Tibial artery (tissue), 4 donors: Measurements from ENCODE around the gene ATPAF2.

Experiments used
- DNase-seq, 2 donors: peaks; one replicate each; pipeline ENCODE4 v3.0.0-alpha.2; 2019
- H3K27ac ChIP-seq, 2 donors: fragments of 200-600 bp; sonication (generic) in 1 of 2; 1 replicate in 1 of 2; 2 replicates in 1 of 2; pipeline ENCODE4 v1.5.1; 2018 to 2019; ENCODE audit warnings: mild to moderate bottlenecking in 1 of 2
- H3K27me3 ChIP-seq, 2 donors: fragments of 200-600 bp; sonication (generic) in 1 of 2; one replicate each; pipeline versions ENCODE4 v1.5.1 to v1.6.0; 2016 to 2019
- H3K36me3 ChIP-seq, 3 donors: fragments of 200-600 bp; sonication (generic) in 2 of 3; one replicate each; pipeline ENCODE4 v1.5.1; 2016 to 2019; ENCODE audit warnings: mild to moderate bottlenecking in 2 of 3
- H3K4me1 ChIP-seq, 4 donors: fragments of 200-600 bp; sonication (generic) in 2 of 4; 1 replicate in 3 of 4; 2 replicates in 1 of 4; pipeline ENCODE4 v1.5.1; 2016 to 2019
- H3K4me3 ChIP-seq, 2 donors: fragments of 200-600 bp; sonication (generic) in 1 of 2; 1 replicate in 1 of 2; 2 replicates in 1 of 2; pipeline ENCODE4 v1.5.1; 2018 to 2019; ENCODE audit warnings: mild to moderate bottlenecking in 2 of 2
- H3K9me3 ChIP-seq, 3 donors: fragments of 200-600 bp; sonication (generic) in 1 of 3; one replicate each; pipeline ENCODE4 v1.5.1; 2016 to 2019
- CTCF ChIP-seq, 2 experiments: fragments of 200-600 bp in 1 of 2; fragments of 450-650 bp in 1 of 2; IDR thresholded peaks; one replicate each; pipeline ENCODE4 v1.5.1; 2017 to 2019; ENCODE audit warnings: antibody characterized with exemption in 2 of 2, mild to moderate bottlenecking in 1 of 2, moderate library complexity in 1 of 2
- intact Hi-C: fragments of 100-400 bp; cut with DNase I; formaldehyde crosslinking; loops from one replicate; pipeline ENCODE4 v1.15.0; 2023; ENCODE audit warnings: low total_unique reads

The ATPAF2 gene

GRCh38 chr17:18038861-18039534 lies at the start of gene ATPAF2, which contains the start of gene GID4:
Gene ATPAF2 (minus strand): TSS chr17:18039168. CDS start chr17:18039013, 155 bp downstream.
Gene GID4 (plus strand): TSS chr17:18039408. CDS start chr17:18039465, 57 bp downstream.
- no peaks in the 10 kb centered on the region for H3K27me3 ChIP-seq
- no peaks in the 10 kb centered on the region for H3K9me3 ChIP-seq
- H3K27ac ChIP-seq: peak within 1 kb of the TSS; percentile 73 to 92
- H3K4me3 ChIP-seq: peak within 1 kb of the TSS; percentile 85 to 97
- no peaks in the 10 kb centered on the region for H3K36me3 ChIP-seq
- intact Hi-C loops: loop anchor here (5.0 kb wide), 1 partner anchor 357 kb away; the partner anchor contains the start of gene RAI1
- H3K4me1 ChIP-seq: peaks cover 0 to 41% (median 31%) of the 10 kb centered on the region in 4 donors
- TF ChIP-seq CTCF (IDR thresholded peaks at IDR 0.05): no peak
- DNase-seq: peak; percentile 100

- no peaks in the 10 kb centered on the region for H3K27me3 ChIP-seq
- peaks cover 0 to 20% (median 18%) of the 10 kb centered on the region in 4 donors for H3K4me1 ChIP-seq
- intact Hi-C loops: loop anchor here (5.0 kb wide), 1 partner anchor 306 kb away; no protein-coding TSS in a partner anchor
- peak within 1 kb of the TSS; percentile 69 to 83 for H3K4me3 ChIP-seq
- H3K27ac ChIP-seq: peak within 1 kb of the TSS; percentile 81 to 83
- no peaks in the 10 kb centered on the region for H3K9me3 ChIP-seq
- peak; percentile 94 for DNase-seq
- no peak for TF ChIP-seq CTCF (IDR thresholded peaks at IDR 0.05)
- H3K36me3 ChIP-seq: no peaks in the 10 kb centered on the region
These were observed 48.9 kb upstream of the ATPAF2 start, which contains the start of gene DRG2 for GRCh38 chr17:18087610-18088491. Gene DRG2 (plus strand): TSS chr17:18087948. CDS start chr17:18088024, 76 bp downstream.

- intact Hi-C loops: no loop called here
- Histone ChIP-seq H3K9me3 (no peaks in the 10 kb centered on the region), H3K4me3 (no peak overlapping the region), H3K4me1 (peaks cover 0 to 16% (median 14%) of the 10 kb centered on the region in 4 donors), H3K27me3 (peaks cover 0 to under 1% of the 10 kb centered on the region in 2 donors), H3K36me3 (no peaks in the 10 kb centered on the region), H3K27ac (no peak overlapping the region)
- no peak for DNase-seq
- TF ChIP-seq CTCF (IDR thresholded peaks at IDR 0.05): no peak
These were observed 45.3 kb upstream of the ATPAF2 start for GRCh38 chr17:18084256-18084655.

GRCh38 chr17:18079543-18079942 lies 40.6 kb upstream of the ATPAF2 start:
- Histone ChIP-seq H3K4me1 (no peaks in the 10 kb centered on the region), H3K4me3 (no peak overlapping the region), H3K27me3 (peaks cover 0 to 8% of the 10 kb centered on the region in 2 donors), H3K9me3 (no peaks in the 10 kb centered on the region), H3K27ac (no peak overlapping the region), H3K36me3 (no peaks in the 10 kb centered on the region)
- no peak for TF ChIP-seq CTCF (IDR thresholded peaks at IDR 0.05)
- intact Hi-C loops: no loop called here
- no peak for DNase-seq

GRCh38 chr17:18076936-18077335 lies 38.0 kb upstream of the ATPAF2 start:
- intact Hi-C loops: no loop called here

More at GRCh38 chr17:18076936-18077335, 38.0 kb upstream of the ATPAF2 start:
- no peak overlapping the region for H3K27ac ChIP-seq
- DNase-seq: no peak
- TF ChIP-seq CTCF (IDR thresholded peaks at IDR 0.05): no peak
- peaks cover 0 to 8% of the 10 kb centered on the region in 2 donors for H3K27me3 ChIP-seq
- H3K9me3 ChIP-seq: no peaks in the 10 kb centered on the region
- no peaks in the 10 kb centered on the region for H3K36me3 ChIP-seq
- no peaks in the 10 kb centered on the region for H3K4me1 ChIP-seq
- H3K4me3 ChIP-seq: no peak overlapping the region
